Measurements from ENCODE around the gene IGF2BP3. TPM values are rescaled to one million over a fixed set of nuclear protein-coding genes. Genes with fewer than 3 reads are reported as not detected.
"Not testable (repeated sequence)": the region's sequence is repeated elsewhere in the genome, so short reads cannot be mapped to it uniquely, and the experiment has no call there.

IGF2BP3 gene
- total RNA-seq, 1 donor from 2014 or later = 1.2 TPM

- DNase-seq (ENCODE audit: low spot score) = no peak
These were observed 126.3 kb downstream of the IGF2BP3 start for GRCh38 chr7:23343806-23344475.

DNA sequence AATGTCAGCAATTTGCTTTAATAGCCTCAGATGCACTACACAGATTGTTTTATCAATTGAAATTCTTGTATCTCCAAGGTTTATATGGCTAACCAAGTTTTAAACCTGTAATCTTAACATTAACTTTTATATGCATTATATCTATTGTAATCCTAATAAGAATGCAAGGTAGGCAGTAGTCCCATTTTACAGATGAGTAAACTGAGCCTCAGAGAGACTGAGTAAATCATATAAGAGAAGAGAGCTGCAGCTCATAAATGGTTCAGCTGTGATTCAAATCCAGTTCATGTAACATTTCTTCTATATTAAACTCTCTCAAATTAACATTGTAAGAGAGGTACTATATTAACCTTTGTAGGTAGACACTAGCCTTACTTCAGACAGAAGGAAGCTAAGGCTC, 127.2 kb downstream of the IGF2BP3 start:
- no peak for DNase-seq (ENCODE audit: low spot score)

- no peak for DNase-seq (ENCODE audit: low spot score)
These were observed 128.3 kb downstream of the IGF2BP3 start for GRCh38 chr7:23341846-23342598.

DNA sequence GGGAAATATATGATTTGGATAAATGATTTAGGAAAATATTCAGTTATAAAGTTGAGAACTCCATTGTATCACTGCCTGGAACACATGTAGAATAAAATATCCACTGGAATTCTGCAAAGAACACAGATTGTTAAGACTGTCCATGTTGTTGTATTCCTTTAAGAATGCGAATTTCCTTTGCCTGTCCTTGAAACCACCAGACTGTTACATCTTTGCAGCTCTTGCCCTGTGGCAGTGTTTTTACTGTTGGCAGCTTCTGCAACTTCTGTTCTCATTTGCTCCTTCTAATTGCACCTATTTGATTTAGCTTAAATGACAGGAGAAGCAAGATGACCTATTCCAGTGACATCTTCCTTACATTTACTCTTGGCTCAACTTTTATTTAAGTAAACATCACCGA, 131.4 kb downstream of the IGF2BP3 start:
- DNase-seq (ENCODE audit: low spot score) = no peak

DNA sequence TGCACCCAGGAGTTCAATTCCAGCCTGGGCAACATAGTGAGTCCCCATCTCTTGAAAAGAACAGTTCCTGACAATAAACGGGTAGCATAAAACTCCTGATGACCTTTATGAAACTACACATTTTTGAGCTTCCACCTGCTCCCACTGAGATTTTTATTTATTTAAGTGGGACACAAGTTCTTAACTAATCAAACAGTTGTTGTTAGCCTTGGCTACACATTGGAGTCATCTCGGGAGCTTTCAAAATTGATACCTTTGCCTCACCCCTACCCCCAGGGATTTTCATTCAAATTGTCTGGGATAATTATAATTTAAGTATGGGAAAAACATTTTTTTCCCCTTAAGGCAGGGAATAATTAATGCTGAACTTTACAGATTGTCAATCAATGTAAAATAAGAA, 131.9 kb downstream of the IGF2BP3 start:
- no peak for DNase-seq (ENCODE audit: low spot score)

DNA sequence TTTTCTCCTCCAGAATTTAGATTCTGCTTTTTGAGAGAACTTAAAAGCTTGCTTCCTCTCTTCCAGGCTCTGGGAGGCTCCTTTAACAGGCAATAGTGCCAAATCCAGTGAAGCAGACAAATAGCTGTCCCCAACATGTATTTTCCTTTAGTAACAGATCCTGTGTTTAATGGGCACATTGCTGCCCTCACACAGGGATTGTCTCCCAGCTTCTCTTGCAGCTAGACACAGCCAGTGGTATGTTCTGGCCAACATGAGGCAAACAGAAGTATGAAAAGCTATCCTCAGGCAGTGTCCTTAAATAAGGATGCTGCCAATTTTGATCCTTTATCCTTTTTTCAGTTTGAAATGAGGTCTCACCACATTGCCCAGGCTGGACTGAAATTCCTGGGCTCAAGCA, 132.9 kb downstream of the IGF2BP3 start:
- DNase-seq (ENCODE audit: low spot score) = no peak

- no peak for DNase-seq (ENCODE audit: low spot score)
These were observed 133.4 kb downstream of the IGF2BP3 start for GRCh38 chr7:23336799-23337283.

GRCh38 chr7:23336086-23336485, 134.2 kb downstream of the IGF2BP3 start:
- DNase-seq (ENCODE audit: low spot score) = no peak

DNA sequence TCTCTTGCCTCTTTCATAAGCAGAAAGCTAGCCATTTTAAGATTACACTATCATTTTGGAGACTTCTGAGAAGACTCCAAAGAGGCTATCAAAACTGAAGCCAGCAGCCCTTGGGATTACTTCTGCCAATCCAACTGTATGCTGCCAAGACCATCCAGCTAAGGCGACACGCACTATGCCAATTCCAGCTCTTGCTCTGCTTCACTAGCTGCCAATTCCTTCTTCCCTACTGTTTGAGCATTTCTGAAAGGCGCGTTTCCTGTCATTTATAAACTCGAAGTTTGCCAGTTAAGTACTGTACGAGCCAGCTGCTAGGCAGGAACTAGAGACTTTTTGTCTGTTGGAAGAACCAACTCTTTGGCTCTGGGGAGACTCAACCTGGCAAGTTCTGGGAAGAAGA, 134.7 kb downstream of the IGF2BP3 start:
- DNase-seq (ENCODE audit: low spot score) = no peak

DNA sequence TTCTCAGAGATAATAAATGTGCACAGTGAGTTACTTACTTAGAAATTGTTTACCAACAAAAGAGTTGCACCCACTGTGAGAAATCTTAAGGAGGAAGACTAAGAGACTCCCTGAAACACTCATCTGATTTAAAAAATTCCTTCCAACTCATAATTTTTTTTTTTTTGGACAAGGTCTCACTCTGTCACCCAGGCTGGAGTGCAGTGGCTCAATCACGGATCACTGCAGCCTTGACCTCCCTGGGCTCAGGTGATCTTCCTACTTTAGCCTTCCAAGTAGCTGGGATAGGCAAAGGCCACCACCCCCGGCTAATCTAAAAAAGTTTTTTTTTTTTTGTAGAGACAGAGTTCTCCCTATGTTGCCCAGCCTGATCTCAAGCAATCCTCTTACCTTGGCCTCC, 135.2 kb downstream of the IGF2BP3 start:
- DNase-seq (ENCODE audit: low spot score) = no peak

GRCh38 chr7:23334482-23335056, 135.7 kb downstream of the IGF2BP3 start:
- DNase-seq (ENCODE audit: low spot score) = no peak

GRCh38 chr7:23333671-23334246, 136.5 kb downstream of the IGF2BP3 start:
- DNase-seq (ENCODE audit: low spot score) = no peak

- no peak for DNase-seq (ENCODE audit: low spot score)
These were observed 137.2 kb downstream of the IGF2BP3 start for GRCh38 chr7:23332910-23333612.

DNA sequence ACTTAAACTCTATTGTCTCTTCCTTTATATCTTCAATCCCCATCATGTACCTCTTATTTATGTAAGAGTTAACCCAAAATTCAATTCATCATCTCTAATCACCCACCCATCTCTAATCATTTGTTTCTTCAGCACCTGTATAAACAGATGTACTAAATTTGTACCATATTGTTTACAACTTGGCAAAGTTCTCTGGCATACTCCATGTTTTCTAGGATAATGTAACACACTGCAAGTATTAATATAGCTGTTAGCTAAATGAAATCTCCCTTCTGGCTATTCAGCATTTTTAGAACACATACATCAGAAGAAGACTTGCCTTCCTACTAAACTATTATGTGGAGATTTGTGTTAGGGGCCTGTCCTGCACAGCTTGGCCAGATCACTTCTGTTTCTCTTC, 138.1 kb downstream of the IGF2BP3 start:
- no peak for DNase-seq (ENCODE audit: low spot score)

- no peak for DNase-seq (ENCODE audit: low spot score)
These were observed 139.2 kb downstream of the IGF2BP3 start for GRCh38 chr7:23331132-23331531.

DNA sequence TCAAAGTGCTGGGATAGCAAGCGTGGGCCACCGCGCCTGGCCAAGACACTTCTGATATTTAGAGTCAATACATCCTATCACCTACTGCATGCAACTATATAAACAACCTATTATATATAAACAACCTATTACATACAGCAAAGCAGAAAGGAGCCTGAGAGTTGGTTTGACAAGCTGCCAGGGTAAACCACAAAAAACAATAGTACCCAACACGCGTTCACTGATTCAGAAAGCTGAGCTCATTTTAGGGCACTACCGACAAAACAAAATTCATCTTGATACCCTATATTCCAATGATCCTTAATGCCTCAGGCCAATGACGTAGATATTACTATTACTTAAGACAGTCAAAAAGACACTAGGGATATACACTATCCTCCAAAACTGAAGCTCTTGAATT, 154.9 kb downstream of the IGF2BP3 start:
- DNase-seq (ENCODE audit: low spot score) = no peak

GRCh38 chr7:23312141-23312540, 158.2 kb downstream of the IGF2BP3 start:
- DNase-seq (ENCODE audit: low spot score) = not testable (repeated sequence)

- no peak for DNase-seq (ENCODE audit: low spot score)
These were observed 161.5 kb downstream of the IGF2BP3 start for GRCh38 chr7:23308754-23309153.

GRCh38 chr7:23306936-23307521, 163.3 kb downstream of the IGF2BP3 start:
- no peak for DNase-seq (ENCODE audit: low spot score)

- no peak for DNase-seq (ENCODE audit: low spot score)
These were observed 170.5 kb downstream of the IGF2BP3 start for GRCh38 chr7:23299770-23300300.

All from mesenteric fat pad (tissue), 1 donor.